ENCODE measurements around the gene ANKS1B. TPM values are rescaled to one million over a fixed set of nuclear protein-coding genes. Genes with fewer than 3 reads are reported as not detected.
A peak's percentile ranks its signal among the peaks of the same experiment; 100 is the strongest.

Gene ANKS1B
- total and polyA plus RNA-seq, 10 of the 15 experiments (the other 5 are each of a cell fraction or from before 2014, with no cell fraction given) = 0.16 to 1.3 (median 0.82) TPM; not detected in 7

GRCh38 chr12:99381992-99382391 lies 602.7 kb downstream of the ANKS1B start (continued):
- TF ChIP-seq SKIL (IDR thresholded peaks at IDR 0.05; ENCODE audit: low read depth, poor library complexity, severe bottlenecking) (peak; percentile 47), PKNOX1 (IDR thresholded peaks at IDR 0.05) (0 out of 2 replicates have a peak, but pooled peaks have one; percentile 30), SMARCA5 (IDR thresholded peaks at IDR 0.05) (no peak), LARP7 (IDR thresholded peaks at IDR 0.05) (no peak), IKZF1 (conservative IDR thresholded peaks at IDR 0.05) (0 out of 2 replicates have a peak, but pooled peaks have one; percentile 19), ATF7 (IDR thresholded peaks at IDR 0.05; ENCODE audit: low read depth) (peak; percentile 57), POU2F2 (IDR thresholded peaks at IDR 0.05; ENCODE audit: borderline replicate concordance, low read depth, low read length) (peak; percentile 44; the same call in 1 of the 3 replicates), STAT3 (IDR thresholded peaks at IDR 0.05; ENCODE audit: low read depth, low read length) (no peak), KLF5 (IDR thresholded peaks at IDR 0.05; ENCODE audit: partially characterized antibody) (no peak), BMI1 (IDR thresholded peaks at IDR 0.05; ENCODE audit: borderline replicate concordance) (0 out of 2 replicates have a peak, but pooled peaks have one; percentile 20), NFIC (IDR thresholded peaks at IDR 0.05; ENCODE audit: low read depth, low read length) (peak; percentile 44; the same call in 1 of the 2 replicates), NFYA (IDR thresholded peaks at IDR 0.05; ENCODE audit: borderline replicate concordance, low read depth, low read length) (no peak), IKZF2 (IDR thresholded peaks at IDR 0.05) (peak; percentile 40 to 59; a peak in 3 of 4 replicates), DPF2 (IDR thresholded peaks at IDR 0.05) (peak; percentile 85), ZNF217 (IDR thresholded peaks at IDR 0.05) (peak; percentile 78; the same call in 1 of the 2 replicates), EP300 (IDR thresholded peaks at IDR 0.05; ENCODE audit: borderline replicate concordance in 1 of 2, control insufficient read depth in 1 of 2, low read depth in 2 of 2, low read length in 2 of 2) (peak in 1 of 2 experiments; percentile 80; a peak in 1 of 4 replicates), ZBED1 (IDR thresholded peaks at IDR 0.05; ENCODE audit: borderline replicate concordance) (no peak), PAX5 (IDR thresholded peaks at IDR 0.05; ENCODE audit: borderline replicate concordance, low read depth, low read length) (peak; percentile 42; the same call in 1 of the 2 replicates), RAD21 (IDR thresholded peaks at IDR 0.05; ENCODE audit: insufficient read depth, low read depth, low read length) (no peak), JUND (IDR thresholded peaks at IDR 0.05; ENCODE audit: low read depth, low read length) (peak; percentile 76), NR2F1 (conservative IDR thresholded peaks at IDR 0.05) (peak; percentile 56), BHLHE40 (IDR thresholded peaks at IDR 0.05; ENCODE audit: borderline replicate concordance in 1 of 2, low read depth in 2 of 2, low read length in 1 of 2) (peak in 1 of 2 experiments; percentile 41; a peak in 1 of 4 replicates), MTA2 (IDR thresholded peaks at IDR 0.05; ENCODE audit: low read depth) (peak; percentile 88), ZNF384 (IDR thresholded peaks at IDR 0.05; ENCODE audit: borderline replicate concordance, low read depth, low read length) (no peak), BCL11A (IDR thresholded peaks at IDR 0.05; ENCODE audit: low read depth, low read length) (peak; percentile 92), JUNB (IDR thresholded peaks at IDR 0.05) (peak; percentile 92), TBL1XR1 (IDR thresholded peaks at IDR 0.05; ENCODE audit: low read depth, low read length) (no peak), CHD1 (IDR thresholded peaks at IDR 0.05; ENCODE audit: low read depth, low read length) (no peak), CREM (IDR thresholded peaks at IDR 0.05; ENCODE audit: low read depth) (no peak), ELK1 (IDR thresholded peaks at IDR 0.05; ENCODE audit: low read depth, low read length) (no peak), IRF4 (IDR thresholded peaks at IDR 0.05; ENCODE audit: low read depth, low read length) (peak; percentile 88)
